ENCODE data around the gene SYT9.

The SYT9 gene

DNA sequence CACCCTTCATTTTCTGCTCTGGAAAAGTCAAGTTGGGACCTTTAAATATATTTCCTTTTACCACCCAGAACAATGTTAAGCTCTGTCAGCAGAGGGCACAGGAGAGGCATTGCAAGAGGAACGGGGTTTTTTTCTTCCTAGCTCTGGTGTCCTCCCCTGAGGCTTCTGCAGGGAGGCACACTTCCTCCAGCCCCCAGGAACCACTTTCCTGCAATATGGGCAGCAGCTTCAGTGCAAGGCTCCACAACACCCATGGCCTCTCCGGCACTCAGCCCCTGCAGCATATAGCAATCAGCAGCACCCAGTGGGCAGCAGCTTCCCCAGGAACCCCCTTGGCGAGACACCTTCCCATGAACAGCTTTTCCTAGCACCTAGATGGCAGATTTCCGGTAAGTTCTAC is 101.4 kb downstream of the SYT9 start:
- Histone ChIP-seq H3K4me1 (ENCODE audit: control extremely low read depth in 1 of 4, control insufficient read depth in 4 of 4, insufficient read depth in 4 of 4, low read length in 3 of 4) (peaks cover 0 to 8% (median 1%) of the 10 kb centered on the region in 4 experiments), H3K27ac (ENCODE audit: insufficient read depth in 1 of 2, low read depth in 1 of 2, low read length in 2 of 2, poor library complexity in 1 of 2, severe bottlenecking in 2 of 2) (no peak overlapping the region), H3K36me3 (ENCODE audit: control insufficient read depth in 4 of 4, insufficient read depth in 4 of 4, low read length in 3 of 4) (no peaks in the 10 kb centered on the region), H3K27me3 (replicated peaks in 2 of 5; ENCODE audit: control insufficient read depth in 4 of 5, insufficient read depth in 5 of 5, low read length in 4 of 5) (no peaks in the 10 kb centered on the region), H3K9me3 (ENCODE audit: control extremely low read depth in 1 of 5, control insufficient read depth in 4 of 5, insufficient read depth in 2 of 5, low read depth in 1 of 5, low read length in 4 of 5) (no peaks in the 10 kb centered on the region), H3K4me3 (ENCODE audit: control insufficient read depth in 1 of 7, extremely low read depth in 1 of 7, insufficient read depth in 4 of 7, low read depth in 2 of 7, low read length in 6 of 7) (no peak overlapping the region)
- POLR2A ChIA-PET, result no interaction called here
- 50% methylated on average over 4 of the region's 4 CpGs for WGBS (ENCODE audit: insufficient coverage)
- peak; percentile 25 to 54 (median 43) for DNase-seq
- CTCF ChIA-PET, result interaction anchor here (0.8 to 3.7 kb wide), 9 partner anchors 8 to 342 kb away, joined by 3 to 20 read pairs (median 5); no protein-coding TSS in a partner anchor

DNA sequence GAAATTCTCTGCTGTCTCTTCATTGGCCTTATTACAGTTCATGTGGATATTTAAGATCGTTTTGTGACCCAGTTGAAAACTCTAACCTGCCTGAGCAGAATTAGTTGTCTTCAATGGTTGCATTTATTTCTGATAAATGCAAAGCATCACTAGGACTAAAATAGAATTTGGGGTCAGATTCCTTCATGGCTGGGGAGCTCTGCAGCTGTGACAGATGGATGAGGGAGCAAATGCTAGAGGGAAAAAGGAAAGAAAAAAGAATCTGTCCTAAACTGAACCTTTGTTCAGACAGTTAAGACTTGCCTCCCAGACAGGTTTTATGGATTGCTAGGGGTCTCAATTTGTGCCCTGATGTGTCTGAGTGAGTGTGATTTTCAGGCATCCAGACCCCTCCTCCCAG is 113.0 kb downstream of the SYT9 start:
- Histone ChIP-seq H3K4me1 (ENCODE audit: control extremely low read depth in 1 of 4, control insufficient read depth in 4 of 4, insufficient read depth in 4 of 4, low read length in 3 of 4) (no peaks in the 10 kb centered on the region), H3K4me3 (ENCODE audit: control insufficient read depth in 1 of 7, extremely low read depth in 1 of 7, insufficient read depth in 4 of 7, low read depth in 2 of 7, low read length in 6 of 7) (no peak overlapping the region), H3K27me3 (replicated peaks in 2 of 5; ENCODE audit: control insufficient read depth in 4 of 5, insufficient read depth in 5 of 5, low read length in 4 of 5) (peaks cover 0 to 1% (median 0%) of the 10 kb centered on the region in 5 experiments), H3K27ac (ENCODE audit: insufficient read depth in 1 of 2, low read depth in 1 of 2, low read length in 2 of 2, poor library complexity in 1 of 2, severe bottlenecking in 2 of 2) (no peak overlapping the region), H3K9me3 (ENCODE audit: control extremely low read depth in 1 of 5, control insufficient read depth in 4 of 5, insufficient read depth in 2 of 5, low read depth in 1 of 5, low read length in 4 of 5) (no peaks in the 10 kb centered on the region), H3K36me3 (ENCODE audit: control insufficient read depth in 4 of 4, insufficient read depth in 4 of 4, low read length in 3 of 4) (no peaks in the 10 kb centered on the region)
- WGBS (ENCODE audit: insufficient coverage), result 100% methylated on average over 1 of the region's 1 CpG
- no peak for DNase-seq
- ChIA-PET POLR2A (no interaction called here), CTCF (no interaction called here)

DNA sequence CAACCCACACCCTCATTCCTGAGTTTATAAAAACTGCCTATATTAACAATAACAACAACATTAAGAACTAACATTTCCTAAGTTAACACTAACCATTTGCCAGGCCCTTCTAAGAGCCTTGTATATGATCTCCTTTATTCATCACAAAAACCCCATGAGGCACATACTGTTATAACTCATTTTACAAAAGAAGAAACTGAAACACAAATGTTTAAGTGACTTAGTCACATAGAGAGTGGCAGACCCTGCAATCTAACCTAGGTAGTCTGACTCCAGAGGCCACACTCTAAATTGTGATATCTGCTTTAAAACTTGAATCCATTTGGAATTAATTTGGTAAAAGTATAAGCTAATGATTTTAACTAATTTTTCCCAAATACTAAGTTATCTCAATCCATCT is 116.1 kb downstream of the SYT9 start:
- Histone ChIP-seq H3K4me1 (ENCODE audit: control extremely low read depth in 1 of 4, control insufficient read depth in 4 of 4, insufficient read depth in 4 of 4, low read length in 3 of 4) (no peaks in the 10 kb centered on the region), H3K4me3 (ENCODE audit: control insufficient read depth in 1 of 7, extremely low read depth in 1 of 7, insufficient read depth in 4 of 7, low read depth in 2 of 7, low read length in 6 of 7) (no peak overlapping the region), H3K27me3 (replicated peaks in 2 of 5; ENCODE audit: control insufficient read depth in 4 of 5, insufficient read depth in 5 of 5, low read length in 4 of 5) (peaks cover 0 to 1% (median 0%) of the 10 kb centered on the region in 5 experiments), H3K9me3 (ENCODE audit: control extremely low read depth in 1 of 5, control insufficient read depth in 4 of 5, insufficient read depth in 2 of 5, low read depth in 1 of 5, low read length in 4 of 5) (peaks cover 0 to 5% (median 0%) of the 10 kb centered on the region in 5 experiments), H3K36me3 (ENCODE audit: control insufficient read depth in 4 of 4, insufficient read depth in 4 of 4, low read length in 3 of 4) (no peaks in the 10 kb centered on the region), H3K27ac (ENCODE audit: insufficient read depth in 1 of 2, low read depth in 1 of 2, low read length in 2 of 2, poor library complexity in 1 of 2, severe bottlenecking in 2 of 2) (no peak overlapping the region)
- no peak for DNase-seq
- CTCF ChIA-PET, result no interaction called here
- POLR2A ChIA-PET, result no interaction called here

DNA sequence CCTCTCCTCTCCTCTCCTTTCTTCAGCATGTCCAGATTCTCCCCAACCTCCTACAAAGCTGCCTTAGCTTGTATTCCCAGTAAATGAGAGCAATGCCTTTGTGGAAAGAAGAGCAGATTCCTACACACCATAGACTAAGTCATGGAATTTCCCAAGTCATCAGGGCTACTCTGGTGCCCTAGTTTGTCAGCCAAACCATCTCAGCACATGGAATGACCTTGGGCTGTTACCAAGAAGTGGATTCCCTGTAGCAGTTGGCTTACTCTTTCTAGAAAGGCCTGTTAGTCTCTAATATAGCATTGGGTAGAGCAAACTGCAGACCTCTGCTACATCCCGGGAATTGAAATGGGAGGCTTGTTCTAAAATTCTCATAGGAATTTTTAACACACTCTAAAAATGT is 124.7 kb downstream of the SYT9 start:
- no peak overlapping the region for H3K4me3 ChIP-seq (ENCODE audit: control insufficient read depth in 1 of 7, extremely low read depth in 1 of 7, insufficient read depth in 4 of 7, low read depth in 2 of 7, low read length in 6 of 7)
- ChIA-PET CTCF (no interaction called here), POLR2A (no interaction called here)
- no peaks in the 10 kb centered on the region for H3K4me1 ChIP-seq (ENCODE audit: control extremely low read depth in 1 of 4, control insufficient read depth in 4 of 4, insufficient read depth in 4 of 4, low read length in 3 of 4)
- peaks cover 0 to 5% (median 0%) of the 10 kb centered on the region in 5 experiments for H3K9me3 ChIP-seq (ENCODE audit: control extremely low read depth in 1 of 5, control insufficient read depth in 4 of 5, insufficient read depth in 2 of 5, low read depth in 1 of 5, low read length in 4 of 5)
- DNase-seq, result no peak
- H3K27ac ChIP-seq (ENCODE audit: insufficient read depth in 1 of 2, low read depth in 1 of 2, low read length in 2 of 2, poor library complexity in 1 of 2, severe bottlenecking in 2 of 2), result no peak overlapping the region
- H3K36me3 ChIP-seq (ENCODE audit: control insufficient read depth in 4 of 4, insufficient read depth in 4 of 4, low read length in 3 of 4), result no peaks in the 10 kb centered on the region
- H3K27me3 ChIP-seq (replicated peaks in 2 of 5; ENCODE audit: control insufficient read depth in 4 of 5, insufficient read depth in 5 of 5, low read length in 4 of 5), result peaks cover 0 to 7% (median 1%) of the 10 kb centered on the region in 5 experiments
- WGBS (ENCODE audit: insufficient coverage), result no CpG with 5 or more reads among the region's 1 CpG

DNA sequence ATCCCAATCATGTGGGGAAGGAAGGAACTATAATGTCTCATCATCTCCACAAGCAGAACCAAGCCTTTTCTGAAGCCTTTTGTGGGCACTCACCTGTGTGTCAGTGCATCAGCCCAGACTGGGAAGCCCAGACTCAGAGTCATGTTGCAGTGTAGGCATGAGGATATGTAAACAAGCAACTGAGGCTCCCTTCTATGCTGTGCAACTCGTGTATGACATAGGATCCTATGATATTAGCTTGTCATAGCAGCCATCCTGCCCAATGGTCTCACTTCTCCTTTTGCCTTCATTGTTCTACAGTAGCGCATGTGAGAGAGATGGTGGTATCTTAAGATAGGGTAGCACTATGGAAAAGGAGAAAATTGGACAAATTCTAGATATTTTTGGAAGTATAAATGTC is 130.2 kb downstream of the SYT9 start:
- Histone ChIP-seq H3K4me1 (ENCODE audit: control extremely low read depth in 1 of 4, control insufficient read depth in 4 of 4, insufficient read depth in 4 of 4, low read length in 3 of 4) (no peaks in the 10 kb centered on the region), H3K36me3 (ENCODE audit: control insufficient read depth in 4 of 4, insufficient read depth in 4 of 4, low read length in 3 of 4) (no peaks in the 10 kb centered on the region), H3K27ac (ENCODE audit: insufficient read depth in 1 of 2, low read depth in 1 of 2, low read length in 2 of 2, poor library complexity in 1 of 2, severe bottlenecking in 2 of 2) (no peak overlapping the region), H3K27me3 (replicated peaks in 2 of 5; ENCODE audit: control insufficient read depth in 4 of 5, insufficient read depth in 5 of 5, low read length in 4 of 5) (peaks cover 0 to 4% (median 1%) of the 10 kb centered on the region in 5 experiments), H3K4me3 (ENCODE audit: control insufficient read depth in 1 of 7, extremely low read depth in 1 of 7, insufficient read depth in 4 of 7, low read depth in 2 of 7, low read length in 6 of 7) (no peak overlapping the region), H3K9me3 (ENCODE audit: control extremely low read depth in 1 of 5, control insufficient read depth in 4 of 5, insufficient read depth in 2 of 5, low read depth in 1 of 5, low read length in 4 of 5) (no peaks in the 10 kb centered on the region)
- ChIA-PET CTCF (interaction anchor here (0.6 kb wide), 1 partner anchor 298 kb away, joined by 3 read pairs; no protein-coding TSS in a partner anchor), POLR2A (interaction anchor here (0.7 kb wide), 1 partner anchor 12 kb away, joined by 3 read pairs; no protein-coding TSS in a partner anchor)
- 80% methylated on average over 2 of the region's 2 CpGs for WGBS (ENCODE audit: insufficient coverage)
- DNase-seq, result no peak

DNA sequence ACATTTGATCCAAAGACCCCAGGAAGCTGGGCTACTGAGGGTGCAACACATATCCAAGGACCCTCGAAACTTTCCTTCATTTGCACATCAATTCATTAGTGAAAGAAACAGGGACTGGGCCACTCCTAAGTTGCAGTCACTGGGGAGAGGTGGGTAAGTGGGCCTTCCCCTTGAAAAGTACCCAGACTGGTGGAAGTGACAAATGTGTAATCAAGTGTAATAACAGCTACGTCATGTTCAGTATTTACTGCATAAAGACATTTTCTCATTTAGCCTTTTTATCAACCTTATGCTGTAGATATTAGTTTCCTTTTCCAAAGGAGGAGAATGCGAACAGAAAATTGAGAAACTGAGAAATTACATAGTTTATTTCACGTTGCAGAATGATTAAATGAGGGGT is 131.7 kb downstream of the SYT9 start:
- no peaks in the 10 kb centered on the region for H3K9me3 ChIP-seq (ENCODE audit: control extremely low read depth in 1 of 5, control insufficient read depth in 4 of 5, insufficient read depth in 2 of 5, low read depth in 1 of 5, low read length in 4 of 5)
- no peaks in the 10 kb centered on the region for H3K4me1 ChIP-seq (ENCODE audit: control extremely low read depth in 1 of 4, control insufficient read depth in 4 of 4, insufficient read depth in 4 of 4, low read length in 3 of 4)
- H3K4me3 ChIP-seq (ENCODE audit: control insufficient read depth in 1 of 7, extremely low read depth in 1 of 7, insufficient read depth in 4 of 7, low read depth in 2 of 7, low read length in 6 of 7), result no peak overlapping the region
- no peak overlapping the region for H3K27ac ChIP-seq (ENCODE audit: insufficient read depth in 1 of 2, low read depth in 1 of 2, low read length in 2 of 2, poor library complexity in 1 of 2, severe bottlenecking in 2 of 2)
- H3K36me3 ChIP-seq (ENCODE audit: control insufficient read depth in 4 of 4, insufficient read depth in 4 of 4, low read length in 3 of 4), result no peaks in the 10 kb centered on the region
- POLR2A ChIA-PET, result no interaction called here
- CTCF ChIA-PET, result no interaction called here
- WGBS (ENCODE audit: insufficient coverage), result 75% methylated on average over 1 of the region's 4 CpGs
- peaks cover 0 to 3% (median 0%) of the 10 kb centered on the region in 5 experiments for H3K27me3 ChIP-seq (replicated peaks in 2 of 5; ENCODE audit: control insufficient read depth in 4 of 5, insufficient read depth in 5 of 5, low read length in 4 of 5)
- DNase-seq, result no peak

DNA sequence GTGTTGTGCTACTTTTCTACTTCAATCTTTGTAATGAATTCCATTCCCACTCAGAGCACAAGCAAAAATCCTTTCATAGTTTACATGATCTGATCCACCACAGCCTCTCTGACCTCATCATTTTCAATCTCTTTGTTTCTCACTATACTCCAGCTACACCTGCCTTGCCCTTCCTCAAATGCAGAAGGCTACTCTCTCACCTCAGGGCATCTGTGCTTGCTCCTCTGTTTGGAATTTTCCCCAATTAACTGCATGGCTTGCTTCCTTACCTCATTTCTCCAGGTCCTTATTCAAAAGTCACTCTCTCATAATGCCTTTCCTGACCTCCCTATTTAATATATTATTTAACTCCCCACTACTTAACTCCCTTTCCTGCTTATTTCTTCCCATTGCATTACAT is 133.0 kb downstream of the SYT9 start:
- no peaks in the 10 kb centered on the region for H3K4me1 ChIP-seq (ENCODE audit: control extremely low read depth in 1 of 4, control insufficient read depth in 4 of 4, insufficient read depth in 4 of 4, low read length in 3 of 4)
- H3K27ac ChIP-seq (ENCODE audit: insufficient read depth in 1 of 2, low read depth in 1 of 2, low read length in 2 of 2, poor library complexity in 1 of 2, severe bottlenecking in 2 of 2), result no peak overlapping the region
- POLR2A ChIA-PET, result no interaction called here
- no peaks in the 10 kb centered on the region for H3K27me3 ChIP-seq (replicated peaks in 2 of 5; ENCODE audit: control insufficient read depth in 4 of 5, insufficient read depth in 5 of 5, low read length in 4 of 5)
- no peak for DNase-seq
- H3K36me3 ChIP-seq (ENCODE audit: control insufficient read depth in 4 of 4, insufficient read depth in 4 of 4, low read length in 3 of 4), result no peaks in the 10 kb centered on the region
- H3K9me3 ChIP-seq (ENCODE audit: control extremely low read depth in 1 of 5, control insufficient read depth in 4 of 5, insufficient read depth in 2 of 5, low read depth in 1 of 5, low read length in 4 of 5), result peaks cover 0 to 2% (median 0%) of the 10 kb centered on the region in 5 experiments
- CTCF ChIA-PET, result no interaction called here
- H3K4me3 ChIP-seq (ENCODE audit: control insufficient read depth in 1 of 7, extremely low read depth in 1 of 7, insufficient read depth in 4 of 7, low read depth in 2 of 7, low read length in 6 of 7), result no peak overlapping the region
